KMS-11 (cell line): ENCODE data around the gene MAST4.

Source experiments
- H2AFZ ChIP-seq: fragments of 200-600 bp; sonication (generic); 2 replicates; pipeline ENCODE4 v1.6.1; 2016; ENCODE audit warnings: antibody characterized with exemption, mixed run types, low read depth
- H3K27ac ChIP-seq: fragments of 200-600 bp; sonication (generic); 2 replicates; pipeline ENCODE4 v1.6.1; 2016; ENCODE audit warnings: mild to moderate bottlenecking, mixed run types
- H3K27me3 ChIP-seq: fragments of 200-600 bp; sonication (generic); 2 replicates; pipeline ENCODE4 v1.6.1; 2017; ENCODE audit warnings: mild to moderate bottlenecking, low read depth, mixed run types, moderate library complexity; ENCODE audit not compliant: insufficient read depth
- H3K36me3 ChIP-seq: fragments of 200-600 bp; sonication (generic); 2 replicates; pipeline ENCODE4 v1.6.1; 2017; ENCODE audit warnings: mild to moderate bottlenecking, mixed run types; ENCODE audit not compliant: insufficient read depth
- H3K4me1 ChIP-seq: fragments of 200-600 bp; sonication (generic); 2 replicates; pipeline ENCODE4 v1.6.1; 2016; ENCODE audit warnings: mild to moderate bottlenecking, low read depth, mixed run types; ENCODE audit not compliant: poor library complexity, severe bottlenecking
- H3K4me2 ChIP-seq: fragments of 200-600 bp; sonication (generic); 2 replicates; pipeline ENCODE4 v1.7.0; 2016; ENCODE audit warnings: mild to moderate bottlenecking, mixed run types
- H3K4me3 ChIP-seq: fragments of 200-600 bp; sonication (generic); IDR thresholded peaks from 2 replicates; pipeline ENCODE4 v1.6.1; 2017; ENCODE audit warnings: low read depth, low read length, mixed read lengths; ENCODE audit not compliant: insufficient read depth
- H3K79me2 ChIP-seq: fragments of 200-600 bp; sonication (generic); 2 replicates; pipeline ENCODE4 v1.6.1; 2016; ENCODE audit warnings: low read depth, mixed run types; ENCODE audit not compliant: insufficient read depth
- H3K9ac ChIP-seq: fragments of 200-600 bp; sonication (generic); 2 replicates; pipeline ENCODE4 v1.6.1; 2016; ENCODE audit warnings: mild to moderate bottlenecking, mixed run types
- H4K20me1 ChIP-seq: fragments of 200-600 bp; sonication (generic); 2 replicates; pipeline ENCODE4 v1.6.1; 2016; ENCODE audit warnings: mild to moderate bottlenecking, mixed run types; ENCODE audit not compliant: insufficient read depth
- TF ChIP-seq, protein P1 (sequence below): fragments of 200-600 bp; sonication (generic); conservative IDR thresholded peaks from 2 replicates; pipeline ENCODE4 v1.6.1; 2017; ENCODE audit warnings: low read depth, mild to moderate bottlenecking, antibody characterized with exemption, low read length, moderate library complexity, mixed read lengths

MAST4 gene

DNA sequence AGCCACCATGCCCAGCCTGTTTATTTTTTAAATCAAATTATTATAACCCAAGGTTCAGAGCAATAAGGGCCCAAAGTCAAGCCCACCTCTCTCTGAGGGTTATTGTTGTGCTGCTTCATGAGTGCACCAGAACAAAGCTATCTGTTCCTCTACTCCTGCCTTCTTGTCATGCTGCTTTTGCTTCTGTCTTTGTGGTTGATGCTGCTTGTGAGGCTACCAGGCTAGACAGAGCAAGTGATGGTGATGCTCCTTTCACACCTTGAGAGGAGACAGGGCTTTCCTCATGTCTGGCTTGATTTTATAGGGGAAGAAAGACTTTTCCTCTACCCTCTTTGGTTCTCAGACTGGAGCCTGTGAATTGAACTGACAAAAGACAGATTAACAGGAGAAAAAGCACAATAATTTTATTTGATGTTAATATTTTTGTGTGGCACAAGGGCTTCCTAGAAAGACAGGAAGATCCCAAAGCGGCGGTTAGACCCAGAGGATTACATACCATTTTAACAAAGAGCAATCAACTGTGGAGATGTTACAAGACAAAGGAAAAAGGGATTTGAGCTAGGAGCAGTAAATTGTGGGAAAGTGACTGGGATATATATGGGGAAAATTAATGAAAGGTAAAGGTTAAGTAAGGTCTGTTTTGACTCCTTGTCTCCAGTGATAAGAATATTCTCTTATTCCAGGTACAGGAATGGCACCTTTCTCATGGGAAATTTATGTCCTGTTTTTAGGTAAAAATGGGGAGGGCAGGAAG lies 604.8 kb downstream of the MAST4 start:
- no peak overlapping the region for H2AFZ ChIP-seq

DNA sequence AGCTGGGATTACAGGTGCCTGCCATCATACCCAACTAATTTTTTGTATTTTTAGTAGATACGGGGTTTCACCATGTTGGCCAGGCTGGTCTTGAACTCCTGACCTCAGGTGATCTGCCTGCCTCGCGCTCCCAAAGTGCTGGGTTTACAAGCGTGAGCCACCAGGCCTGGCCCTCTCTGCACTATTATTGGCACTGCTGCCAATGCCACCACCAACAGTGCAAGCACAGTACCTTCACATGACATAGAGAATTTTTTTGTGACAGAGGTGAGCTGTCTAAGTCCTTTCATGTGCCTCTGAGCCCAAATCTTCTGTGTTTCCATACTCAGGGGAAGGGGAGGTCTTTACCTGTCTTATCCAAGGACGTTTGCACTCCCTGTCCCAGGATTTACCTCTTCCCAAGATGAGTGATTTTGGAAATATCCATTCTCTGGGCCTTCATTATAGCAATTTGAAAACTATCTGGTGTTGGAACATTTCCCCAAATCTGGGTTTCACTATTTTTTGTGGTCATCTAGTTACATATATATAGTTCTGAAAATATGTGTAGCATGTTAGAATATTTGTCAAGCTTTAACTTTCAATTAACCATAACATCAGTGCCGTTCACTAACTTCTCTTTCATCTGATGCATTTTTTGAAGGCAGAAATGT lies 605.8 kb downstream of the MAST4 start:
- H3K79me2 ChIP-seq, result no peaks in the 10 kb centered on the region
- no peak overlapping the region for H3K4me2 ChIP-seq
- peaks cover 46% of the 10 kb centered on the region for H3K4me1 ChIP-seq
- H2AFZ ChIP-seq, result no peak overlapping the region
- no peak overlapping the region for H3K9ac ChIP-seq
- no peaks in the 10 kb centered on the region for H3K27me3 ChIP-seq
- no peak overlapping the region for H3K4me3 ChIP-seq
- no peaks in the 10 kb centered on the region for H3K36me3 ChIP-seq
- no peak overlapping the region for H3K27ac ChIP-seq
- no peaks in the 10 kb centered on the region for H4K20me1 ChIP-seq
- TF ChIP-seq, protein P1, sequence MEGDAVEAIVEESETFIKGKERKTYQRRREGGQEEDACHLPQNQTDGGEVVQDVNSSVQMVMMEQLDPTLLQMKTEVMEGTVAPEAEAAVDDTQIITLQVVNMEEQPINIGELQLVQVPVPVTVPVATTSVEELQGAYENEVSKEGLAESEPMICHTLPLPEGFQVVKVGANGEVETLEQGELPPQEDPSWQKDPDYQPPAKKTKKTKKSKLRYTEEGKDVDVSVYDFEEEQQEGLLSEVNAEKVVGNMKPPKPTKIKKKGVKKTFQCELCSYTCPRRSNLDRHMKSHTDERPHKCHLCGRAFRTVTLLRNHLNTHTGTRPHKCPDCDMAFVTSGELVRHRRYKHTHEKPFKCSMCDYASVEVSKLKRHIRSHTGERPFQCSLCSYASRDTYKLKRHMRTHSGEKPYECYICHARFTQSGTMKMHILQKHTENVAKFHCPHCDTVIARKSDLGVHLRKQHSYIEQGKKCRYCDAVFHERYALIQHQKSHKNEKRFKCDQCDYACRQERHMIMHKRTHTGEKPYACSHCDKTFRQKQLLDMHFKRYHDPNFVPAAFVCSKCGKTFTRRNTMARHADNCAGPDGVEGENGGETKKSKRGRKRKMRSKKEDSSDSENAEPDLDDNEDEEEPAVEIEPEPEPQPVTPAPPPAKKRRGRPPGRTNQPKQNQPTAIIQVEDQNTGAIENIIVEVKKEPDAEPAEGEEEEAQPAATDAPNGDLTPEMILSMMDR, result no peak

More for the DNA sequence above, 604.8 kb downstream of the MAST4 start:
- H3K9ac ChIP-seq, result no peak overlapping the region
- no peak overlapping the region for H3K4me3 ChIP-seq
- H3K4me1 ChIP-seq, result peaks cover 37% of the 10 kb centered on the region
- no peaks in the 10 kb centered on the region for H3K79me2 ChIP-seq
- no peak overlapping the region for H3K27ac ChIP-seq
- no peaks in the 10 kb centered on the region for H3K36me3 ChIP-seq
- no peaks in the 10 kb centered on the region for H3K27me3 ChIP-seq
- H4K20me1 ChIP-seq, result no peaks in the 10 kb centered on the region
- no peak overlapping the region for H3K4me2 ChIP-seq
- TF ChIP-seq, protein P1, result no peak

DNA sequence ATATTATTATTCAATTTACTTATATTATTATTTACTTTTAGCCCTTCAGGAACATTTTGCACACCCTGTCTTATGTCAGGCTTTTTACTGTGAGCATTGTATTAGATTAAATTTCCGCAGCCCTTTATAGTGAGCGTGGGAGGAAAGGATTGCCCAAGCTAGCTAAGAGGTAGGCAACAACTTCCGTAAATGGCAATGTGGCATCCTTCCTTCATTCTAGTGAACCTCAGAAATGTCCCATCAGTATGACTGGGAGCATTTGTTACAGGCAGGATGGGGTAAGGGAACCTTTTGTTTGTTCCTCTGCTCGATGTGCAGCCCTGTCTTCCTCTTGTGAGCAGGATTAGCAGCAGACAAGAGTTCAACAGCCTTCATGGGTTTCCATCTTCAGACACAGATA lies 606.6 kb downstream of the MAST4 start:
- TF ChIP-seq, protein P1, result no peak
- no peak overlapping the region for H2AFZ ChIP-seq

DNA sequence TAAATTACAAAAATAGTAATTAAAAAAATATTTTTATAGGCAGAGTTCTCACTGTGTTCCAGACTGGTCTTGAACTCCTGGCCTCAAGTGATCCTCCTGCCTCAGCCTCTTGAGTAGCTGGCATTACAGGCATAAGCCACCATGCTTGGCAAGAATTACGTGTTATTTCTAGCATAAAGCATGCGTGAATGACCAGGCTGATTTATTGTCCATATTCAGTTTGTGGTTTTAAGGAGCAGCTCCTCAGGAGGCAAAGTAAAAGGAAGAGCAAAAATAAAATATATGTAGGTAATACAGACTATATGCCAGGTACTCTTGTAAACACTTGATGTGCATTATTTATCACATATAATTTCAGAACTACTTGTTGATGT lies 607.5 kb downstream of the MAST4 start:
- H3K79me2 ChIP-seq, result no peaks in the 10 kb centered on the region
- H3K4me2 ChIP-seq, result no peak overlapping the region; the same call in 1 of the 2 replicates
- TF ChIP-seq, protein P1, result no peak
- no peak overlapping the region for H2AFZ ChIP-seq
- H4K20me1 ChIP-seq, result no peaks in the 10 kb centered on the region
- H3K4me1 ChIP-seq, result peaks cover 63% of the 10 kb centered on the region
- H3K27ac ChIP-seq, result no peak overlapping the region
- H3K9ac ChIP-seq, result no peak overlapping the region
- H3K27me3 ChIP-seq, result no peaks in the 10 kb centered on the region
- H3K4me3 ChIP-seq, result no peak overlapping the region
- no peaks in the 10 kb centered on the region for H3K36me3 ChIP-seq

More for the DNA sequence above, 606.6 kb downstream of the MAST4 start:
- H3K27ac ChIP-seq, result no peak overlapping the region
- H3K4me2 ChIP-seq, result no peak overlapping the region
- H3K79me2 ChIP-seq, result no peaks in the 10 kb centered on the region
- H3K27me3 ChIP-seq, result no peaks in the 10 kb centered on the region
- no peak overlapping the region for H3K4me3 ChIP-seq
- H3K4me1 ChIP-seq, result peaks cover 54% of the 10 kb centered on the region
- H3K36me3 ChIP-seq, result no peaks in the 10 kb centered on the region
- no peak overlapping the region for H3K9ac ChIP-seq
- no peaks in the 10 kb centered on the region for H4K20me1 ChIP-seq
